NCI-H146 treated with DMSO at 0.1 percent for 48 hours (cell line): ENCODE data around the gene OR13C8.
A peak's percentile ranks its signal among the peaks of the same experiment; 100 is the strongest.
"Not testable (repeated sequence)": the region's sequence is repeated elsewhere in the genome, so short reads cannot be mapped to it uniquely, and the experiment has no call there.

Experiments used
- DNase-seq: peaks from one replicate; lab custom pipeline; 2025; ENCODE audit not compliant: unreplicated experiment; lab: John Stamatoyannopoulos, UW

OR13C8 gene, protein sequence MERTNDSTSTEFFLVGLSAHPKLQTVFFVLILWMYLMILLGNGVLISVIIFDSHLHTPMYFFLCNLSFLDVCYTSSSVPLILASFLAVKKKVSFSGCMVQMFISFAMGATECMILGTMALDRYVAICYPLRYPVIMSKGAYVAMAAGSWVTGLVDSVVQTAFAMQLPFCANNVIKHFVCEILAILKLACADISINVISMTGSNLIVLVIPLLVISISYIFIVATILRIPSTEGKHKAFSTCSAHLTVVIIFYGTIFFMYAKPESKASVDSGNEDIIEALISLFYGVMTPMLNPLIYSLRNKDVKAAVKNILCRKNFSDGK

DNA sequence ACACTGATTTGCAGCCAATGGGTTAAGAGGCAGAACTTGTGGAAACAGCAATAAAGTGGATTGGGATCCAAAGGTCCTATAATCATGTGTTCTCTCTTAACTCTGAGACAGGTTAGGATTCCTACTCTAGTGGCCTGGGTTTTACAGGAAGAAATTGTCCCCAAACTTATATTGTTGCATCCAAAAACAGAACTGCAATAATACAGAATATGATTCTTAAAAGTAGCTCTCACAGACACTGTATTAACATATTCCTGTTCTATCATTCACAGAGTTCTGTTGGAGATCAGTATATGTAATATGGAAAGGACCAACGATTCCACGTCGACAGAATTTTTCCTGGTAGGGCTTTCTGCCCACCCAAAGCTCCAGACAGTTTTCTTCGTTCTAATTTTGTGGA, at the start of gene OR13C8:
TSS of gene OR13C8 (plus strand) at position 301 of the 400 bp plus-strand sequence. CDS start at position 301, 0 bp downstream.
- no peak for DNase-seq

DNA sequence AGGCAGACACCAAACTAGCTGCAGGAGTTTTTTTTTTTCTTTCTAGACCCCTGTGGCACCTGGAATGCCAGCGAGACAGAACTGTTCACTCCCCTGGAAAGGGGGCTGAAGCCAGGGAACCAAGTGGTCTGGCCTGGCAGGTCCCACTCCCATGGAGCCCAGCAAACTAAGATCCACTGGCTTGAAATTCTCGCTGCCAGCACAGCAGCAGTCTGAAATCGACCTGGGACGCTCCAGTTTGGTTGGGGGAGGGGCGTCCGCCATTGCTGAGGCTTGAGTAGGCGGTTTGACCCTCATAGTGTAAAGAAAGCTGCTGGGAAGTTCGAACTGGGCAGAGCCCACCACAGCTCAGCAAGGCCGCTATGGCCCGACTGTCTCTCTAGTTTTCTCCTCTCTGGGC, 48.7 kb upstream of the OR13C8 start:
- DNase-seq = not testable (repeated sequence)

DNA sequence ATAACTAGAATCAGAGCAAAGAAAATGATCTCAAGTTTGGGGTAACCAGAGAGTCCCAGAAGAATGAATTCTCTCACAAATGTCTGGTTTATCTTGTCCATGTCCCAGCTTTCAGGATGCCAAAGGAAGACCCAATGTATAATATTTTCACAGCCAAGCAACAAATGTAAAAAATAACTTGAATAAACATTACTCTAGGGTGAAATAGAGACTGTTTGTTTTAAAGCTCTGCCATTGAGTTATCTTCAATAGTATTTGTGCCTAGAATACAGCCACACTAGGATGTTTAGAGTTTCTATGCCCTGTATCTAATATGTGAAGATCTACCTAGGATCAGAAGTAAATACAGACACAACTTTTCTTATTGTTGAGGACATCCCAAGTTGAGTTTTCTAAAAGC, 41.9 kb upstream of the OR13C8 start, which contains the start of gene OR13C4:
TSS of gene OR13C4 (minus strand) at position 101 of the 400 bp plus-strand sequence. CDS start at position 101, 0 bp downstream.
- no peak for DNase-seq

DNA sequence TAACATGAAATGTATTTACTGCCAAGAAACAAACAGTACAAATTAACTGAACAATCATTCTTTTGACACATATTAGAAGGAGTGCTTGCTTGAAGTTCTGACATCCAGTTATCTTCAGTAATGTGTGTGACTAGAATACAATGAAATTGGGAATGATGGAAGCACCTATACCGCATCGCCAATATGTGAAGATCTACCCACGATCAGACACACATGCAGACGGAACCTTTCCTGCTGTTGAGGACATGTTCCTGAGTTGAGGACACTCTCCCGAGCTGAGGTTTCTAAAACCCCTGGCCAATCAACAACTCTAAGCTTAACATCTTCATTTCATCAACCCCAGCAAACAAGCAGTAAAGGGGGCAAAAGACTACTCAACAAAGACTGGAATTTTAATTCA, 32.2 kb upstream of the OR13C8 start, which contains the start of gene OR13C3:
TSS of gene OR13C3 (minus strand) at position 101 of the 400 bp plus-strand sequence. CDS start 133 bp downstream, outside the sequence.
- DNase-seq = no peak

DNA sequence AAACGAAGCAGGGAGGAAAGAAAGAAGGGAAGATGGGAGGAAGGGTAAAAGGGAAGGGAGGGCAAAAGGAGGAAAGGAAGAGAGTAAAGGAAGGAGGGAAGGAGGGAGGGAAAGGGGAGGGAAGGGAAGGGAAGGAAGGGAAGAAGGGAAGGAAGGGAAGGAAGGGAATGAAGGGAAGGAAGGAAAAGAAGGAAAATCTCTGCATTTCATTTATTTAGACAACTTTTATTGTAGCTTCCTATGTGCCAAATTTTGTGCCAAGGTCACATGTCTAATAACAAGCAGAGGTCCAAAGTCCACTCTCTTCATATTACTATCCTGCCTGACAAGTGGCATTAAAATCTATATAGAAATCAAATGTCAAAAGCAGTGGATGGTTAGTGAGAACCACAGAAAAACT, 29.7 kb upstream of the OR13C8 start:
- DNase-seq = no peak

DNA sequence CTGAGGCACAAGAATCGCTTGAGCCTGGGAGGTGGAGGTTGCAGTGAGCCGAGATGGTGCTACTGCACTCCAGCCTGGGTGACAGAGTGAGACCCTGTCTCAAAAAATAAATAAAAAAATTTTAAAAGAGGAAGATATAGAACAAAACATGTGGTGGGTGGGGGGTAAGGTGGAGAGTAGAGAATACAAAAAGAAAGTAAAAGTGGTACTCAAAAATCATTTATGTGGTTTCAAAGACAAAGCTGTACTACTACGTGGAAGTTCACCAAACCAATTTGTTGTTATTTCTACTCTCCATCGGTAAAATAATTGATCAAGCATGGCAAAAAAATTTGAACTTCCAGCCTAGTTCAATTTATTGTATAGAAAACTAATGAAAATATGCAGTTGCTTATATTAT, 24.3 kb upstream of the OR13C8 start:
- DNase-seq = no peak

DNA sequence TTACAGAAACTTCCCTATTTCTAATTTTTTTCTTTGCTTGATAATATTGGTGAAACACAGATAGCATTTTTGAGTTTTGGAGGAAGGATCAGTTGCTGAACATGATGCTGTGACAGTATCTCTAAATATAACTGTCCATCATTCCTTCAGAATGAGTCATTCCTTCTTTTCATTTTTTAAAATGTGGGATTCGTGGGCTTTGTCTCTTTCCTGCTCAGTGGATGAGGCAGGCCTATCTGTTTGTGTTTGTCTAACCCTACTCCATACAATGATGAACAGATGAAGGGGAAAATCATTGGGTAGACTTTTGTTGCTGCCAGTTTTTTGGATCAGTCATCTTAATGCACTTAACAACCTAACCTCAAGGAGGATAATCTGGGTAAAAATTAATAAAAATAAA, 15.7 kb upstream of the OR13C8 start:
- no peak for DNase-seq

DNA sequence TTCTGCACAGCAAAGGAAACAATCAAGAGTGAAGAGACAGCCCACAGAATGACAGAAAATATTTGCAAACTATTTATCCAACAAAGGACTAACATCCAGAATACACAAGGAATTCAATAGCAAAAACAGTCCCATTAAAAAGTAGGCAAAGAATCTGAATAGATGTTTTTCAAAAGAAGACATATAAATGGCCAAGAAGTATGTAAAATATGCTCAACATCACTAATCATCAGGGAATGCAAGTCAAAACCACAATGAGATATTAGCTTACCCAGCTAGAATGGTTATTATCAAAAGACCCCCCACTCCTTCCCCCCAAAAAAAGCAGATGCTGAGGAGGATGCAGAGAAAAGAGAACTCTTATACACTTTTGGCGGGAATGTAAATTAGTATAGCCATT, 13.4 kb upstream of the OR13C8 start:
- no peak for DNase-seq

DNA sequence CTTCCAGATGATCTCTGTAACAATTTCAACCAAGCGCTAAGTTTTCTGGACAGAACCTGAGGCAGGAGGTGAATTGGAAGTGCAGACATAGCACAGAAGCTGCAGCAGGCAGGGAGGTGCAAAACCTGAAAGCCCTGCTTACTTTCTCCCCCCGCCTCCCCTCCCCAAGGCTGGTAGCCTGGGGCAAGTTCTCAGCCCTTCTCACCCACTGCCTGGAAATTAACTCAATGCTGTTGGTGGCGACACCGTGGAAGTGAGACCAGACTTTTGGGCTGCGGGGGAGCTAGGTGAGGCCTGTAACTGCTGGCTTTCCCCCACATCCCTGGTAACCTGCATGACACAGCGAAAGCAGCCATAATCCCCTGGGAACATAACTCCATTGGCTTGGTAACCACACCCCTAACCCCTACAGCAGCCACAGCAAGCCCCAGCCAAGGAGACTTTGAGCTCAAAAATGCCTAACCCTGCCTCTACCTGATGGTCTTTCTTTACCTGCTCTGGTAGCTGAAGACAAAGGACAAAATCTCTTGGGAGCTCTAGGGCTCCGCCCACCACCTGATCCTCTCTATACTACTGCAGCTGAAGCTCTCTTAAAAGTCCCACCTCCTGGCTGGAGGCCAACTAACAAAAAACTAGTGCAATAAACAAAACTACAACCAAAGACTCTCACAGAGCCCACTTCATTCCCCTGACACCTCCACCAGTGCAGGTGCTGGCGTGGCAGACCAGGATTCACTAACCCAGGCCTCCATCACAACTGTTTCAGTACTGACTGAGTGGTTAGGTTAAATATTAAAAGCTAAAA, 11.9 kb upstream of the OR13C8 start:
- no peak for DNase-seq

DNA sequence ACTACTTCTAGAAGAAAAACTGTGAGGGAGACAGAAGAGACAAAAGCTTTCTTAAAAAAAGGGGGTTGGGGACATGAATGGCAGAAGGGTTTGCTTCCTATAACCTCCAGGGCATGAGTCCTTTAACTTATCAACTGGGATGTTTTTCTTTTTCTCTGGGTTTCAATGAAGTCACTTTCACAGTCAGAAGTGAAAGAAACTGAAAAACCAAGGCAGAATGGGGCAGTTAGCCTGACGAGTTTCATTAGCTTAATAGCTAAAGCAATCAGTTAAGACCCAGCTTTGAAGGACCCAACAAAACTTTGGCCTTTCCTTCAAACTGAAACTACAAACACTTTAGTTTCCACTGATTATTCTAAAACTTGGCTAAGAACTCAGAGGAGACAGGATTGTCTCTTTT, 4.6 kb upstream of the OR13C8 start:
- DNase-seq = no peak

DNA sequence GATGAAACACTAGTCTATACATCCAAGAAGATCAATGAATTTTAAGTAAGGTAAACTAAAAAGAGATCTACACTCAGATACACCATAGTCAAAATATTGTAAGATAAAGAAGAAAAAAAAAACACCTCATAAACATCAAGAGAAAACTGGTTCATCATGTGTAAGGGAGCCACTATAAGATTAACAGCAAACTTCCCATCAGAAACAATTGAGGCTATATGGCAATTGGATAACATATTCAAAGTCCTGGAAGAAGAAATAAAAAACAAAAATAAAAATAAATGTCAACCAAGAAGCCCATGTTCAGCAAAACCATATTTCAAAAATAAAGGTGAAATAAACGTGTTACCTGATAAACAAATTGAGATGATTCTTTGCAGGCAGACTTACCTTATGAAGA, 3.6 kb downstream of the OR13C8 start:
- no peak for DNase-seq

DNA sequence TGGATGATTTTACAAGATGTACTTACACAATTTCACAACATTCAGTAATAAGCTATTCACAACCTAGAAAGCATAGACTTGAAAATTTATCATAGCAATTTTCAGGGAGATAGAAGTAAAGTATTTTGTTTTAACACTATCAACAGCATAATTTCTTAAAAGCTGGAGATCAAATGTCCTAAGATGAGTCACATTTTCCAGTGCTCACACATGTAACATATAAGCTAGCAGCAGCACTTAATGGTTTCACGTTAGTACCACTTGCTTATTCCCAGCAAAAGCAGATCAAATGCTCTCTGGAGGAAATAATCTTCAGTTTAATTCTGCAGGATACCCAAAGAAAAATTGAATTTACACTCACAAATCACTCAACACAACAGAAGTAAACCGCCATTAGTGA, 6.5 kb downstream of the OR13C8 start:
- no peak for DNase-seq

DNA sequence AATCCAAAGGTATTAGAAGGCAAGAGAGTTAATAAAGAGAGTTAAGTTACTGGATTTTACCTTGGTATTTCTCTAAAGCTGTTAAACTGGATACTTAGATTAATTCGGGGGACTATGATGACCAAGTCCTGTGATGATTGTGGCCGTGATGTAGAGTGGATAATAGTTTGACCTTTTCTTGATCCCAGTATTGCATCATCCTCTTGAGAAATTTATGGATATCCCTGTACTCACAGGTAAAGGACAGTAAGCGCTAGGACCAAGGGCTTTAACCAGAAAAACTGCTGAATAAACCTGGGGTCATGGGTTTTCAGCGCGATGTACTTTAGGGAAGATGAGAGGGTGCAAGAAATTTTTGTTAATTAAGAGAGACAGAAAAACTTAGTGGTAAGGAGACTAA, 8.3 kb downstream of the OR13C8 start:
- no peak for DNase-seq

DNA sequence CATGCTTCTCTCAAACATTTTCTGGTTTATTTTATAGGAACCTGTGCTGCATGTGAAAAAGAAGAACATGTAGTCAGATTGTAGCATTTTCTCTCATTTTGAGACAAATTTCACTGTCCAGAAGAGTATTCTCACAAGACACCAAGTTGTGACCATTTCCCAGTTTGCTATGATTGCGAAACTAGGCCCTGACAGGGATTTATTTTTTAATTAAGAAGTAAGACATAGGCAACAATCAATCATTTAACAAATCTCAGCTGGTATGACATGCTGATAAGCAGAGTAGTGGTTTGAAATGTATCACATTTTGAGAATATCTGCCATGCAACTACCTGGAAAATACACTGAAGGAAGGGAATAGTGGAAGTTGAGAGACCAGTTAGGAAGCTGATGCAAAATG, 11.6 kb downstream of the OR13C8 start:
- no peak for DNase-seq

DNA sequence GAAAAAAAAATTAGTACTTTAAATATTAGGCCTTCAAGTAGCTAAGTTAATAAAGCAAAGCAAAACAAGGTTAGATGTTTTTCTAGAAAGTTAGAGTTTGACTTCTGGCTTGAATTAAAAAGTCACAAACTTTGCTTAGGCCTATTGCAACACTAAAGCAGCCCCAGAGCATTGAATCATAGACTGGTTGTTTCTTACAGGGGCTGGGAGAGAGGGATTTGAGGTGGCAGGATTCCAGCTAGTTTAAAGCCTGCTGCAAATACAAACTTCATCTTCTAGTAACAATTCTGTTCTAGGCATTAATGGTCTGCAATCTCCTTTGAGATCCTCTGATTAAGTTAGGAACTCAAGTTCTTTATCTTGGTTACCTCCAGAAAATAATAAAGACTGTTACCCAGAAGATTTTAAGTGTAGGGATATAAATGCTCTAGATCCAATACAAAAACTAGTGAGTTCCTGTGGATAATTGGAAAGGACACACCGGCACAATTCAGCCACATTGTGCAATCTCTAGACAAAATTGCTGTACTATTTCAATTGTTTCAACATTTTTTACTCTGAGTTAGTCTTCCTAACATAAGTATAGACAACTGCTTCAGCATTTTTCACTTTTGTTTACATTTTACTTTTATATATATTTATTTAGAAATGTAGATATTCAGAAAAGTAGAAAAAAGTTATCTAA, 17.7 kb downstream of the OR13C8 start:
- DNase-seq = no peak

DNA sequence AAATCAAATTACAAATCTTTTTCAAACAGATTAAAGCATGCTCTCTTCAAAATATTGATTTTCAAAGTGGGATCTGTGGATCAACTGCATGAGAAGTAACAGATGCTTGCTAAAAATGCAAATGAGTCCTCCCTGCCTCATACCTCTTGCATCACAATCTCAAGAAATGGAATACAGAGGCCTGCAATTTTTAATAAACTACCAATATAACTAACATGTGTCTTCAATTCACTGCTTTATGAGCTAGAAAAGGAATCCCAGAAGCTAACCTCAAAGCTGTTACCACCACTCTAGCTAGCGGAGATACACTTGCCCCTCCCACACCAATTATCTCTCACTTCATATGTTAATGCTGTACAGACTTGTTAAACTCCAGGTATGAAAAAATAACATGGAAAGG, 20.7 kb downstream of the OR13C8 start:
- no peak for DNase-seq

DNA sequence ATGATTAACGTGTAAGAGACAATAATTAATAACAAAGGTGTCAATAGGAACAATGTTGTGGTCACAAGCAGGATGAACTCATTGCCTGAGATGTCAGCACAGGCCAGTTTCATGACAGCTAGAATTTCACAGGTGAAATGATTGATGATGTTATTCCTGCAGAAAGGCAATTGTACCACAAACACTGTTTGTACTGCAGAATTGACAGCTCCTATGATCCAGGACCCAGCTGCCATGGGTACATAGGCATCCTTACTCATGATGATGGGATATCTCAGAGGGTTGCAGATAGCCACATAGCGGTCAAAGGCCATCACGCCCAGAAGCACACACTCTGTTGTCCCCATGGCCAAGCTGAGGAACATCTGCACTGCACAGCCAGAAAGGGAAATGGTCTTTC, 29.8 kb downstream of the OR13C8 start:
- not testable (repeated sequence) for DNase-seq

DNA sequence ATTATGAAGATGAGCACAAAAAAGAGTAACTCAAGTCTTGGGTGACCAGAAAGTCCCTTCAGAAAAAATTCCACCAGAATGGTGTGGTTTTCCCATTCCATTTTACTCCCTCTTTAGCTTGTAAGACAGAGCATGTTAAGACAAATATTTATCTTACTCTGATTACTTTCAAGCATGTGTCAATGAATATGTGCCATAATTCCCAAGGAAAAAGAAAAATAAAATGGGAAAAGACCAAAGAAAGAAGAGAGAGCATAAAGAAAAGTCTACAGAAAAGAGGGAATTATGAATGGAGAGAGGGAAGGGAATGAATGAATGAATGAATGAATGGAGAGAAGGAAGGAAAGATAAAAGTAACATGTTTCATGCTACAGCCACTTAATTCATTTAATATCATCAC, 30.3 kb downstream of the OR13C8 start, which contains the start of gene OR13C5:
TSS of gene OR13C5 (minus strand) at position 101 of the 400 bp plus-strand sequence. CDS start at position 101, 0 bp downstream.
- not testable (repeated sequence) for DNase-seq

DNA sequence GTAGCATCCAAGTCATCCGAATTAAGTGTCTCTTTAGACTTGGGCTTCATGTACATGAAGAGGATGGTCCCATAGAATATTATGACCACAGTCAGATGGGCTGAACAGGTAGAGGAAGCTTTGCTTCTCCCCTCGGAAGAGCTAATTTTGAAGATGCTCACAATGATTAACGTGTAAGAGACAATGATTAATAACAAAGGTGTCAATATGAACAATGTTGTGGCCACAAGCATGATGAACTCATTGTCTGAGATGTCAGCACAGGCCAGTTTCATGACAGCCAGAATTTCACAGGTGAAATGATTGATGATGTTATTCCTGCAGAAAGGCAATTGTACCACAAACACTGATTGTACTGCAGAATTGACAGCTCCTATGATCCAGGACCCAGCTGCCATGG, 35.8 kb downstream of the OR13C8 start:
- DNase-seq = no peak

DNA sequence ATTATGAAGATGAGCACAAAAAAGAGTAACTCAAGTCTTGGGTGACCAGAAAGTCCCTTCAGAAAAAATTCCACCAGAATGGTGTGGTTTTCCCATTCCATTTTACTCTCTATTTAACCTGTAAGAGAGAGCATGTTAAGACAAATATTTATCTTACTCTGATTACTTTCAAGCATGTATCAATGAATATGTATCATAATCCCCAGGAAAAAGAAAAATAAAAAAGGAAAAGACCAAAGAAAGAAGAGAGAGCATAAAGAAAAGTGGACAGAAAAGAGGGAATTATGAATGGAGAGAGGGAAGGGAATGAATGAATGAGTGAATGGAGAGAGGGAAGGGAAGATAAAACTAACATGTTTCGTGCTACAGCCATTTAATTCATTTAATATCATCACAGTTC, 36.6 kb downstream of the OR13C8 start, which contains the start of gene OR13C2:
TSS of gene OR13C2 (minus strand) at position 101 of the 400 bp plus-strand sequence. CDS start at position 101, 0 bp downstream.
- DNase-seq = not testable (repeated sequence)

DNA sequence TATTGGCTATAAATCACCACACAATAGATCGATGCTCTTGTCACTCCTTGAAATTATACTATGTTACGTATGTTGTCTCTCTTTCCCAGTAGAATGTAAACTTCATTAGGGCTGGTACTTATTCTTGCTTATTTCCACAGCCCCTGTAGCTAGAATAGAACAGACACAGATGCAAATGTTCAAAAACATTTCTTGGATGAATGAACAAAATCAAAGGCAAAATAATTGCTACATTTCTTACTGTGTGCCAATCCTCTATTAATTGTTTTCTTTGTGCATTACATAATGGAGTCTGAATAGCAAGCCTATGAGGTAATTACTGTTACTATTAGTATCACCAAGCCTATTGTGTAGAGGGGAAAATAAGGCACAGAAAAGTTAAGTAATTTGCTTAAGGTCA, 37.2 kb downstream of the OR13C8 start:
- DNase-seq = peak; percentile 11
